HG02759 (cell line): ENCODE measurements around the gene PRKN.

Experiments used
- ATAC-seq: cut with Tn5 transposase; IDR thresholded peaks from one replicate; pipeline ENCODE4 v1.9.1; 2021; ENCODE audit warnings: mild to moderate bottlenecking, moderate library complexity; ENCODE audit not compliant: unreplicated experiment

PRKN gene

GRCh38 chr6:162256361-162256760 is 471.2 kb downstream of the PRKN start:
- ATAC-seq: no peak

- ATAC-seq: no peak
Observed at GRCh38 chr6:162251257-162251656, 476.3 kb downstream of the PRKN start.

GRCh38 chr6:162249907-162250642 is 477.5 kb downstream of the PRKN start:
- no peak for ATAC-seq

- ATAC-seq: no peak
Observed at GRCh38 chr6:162245830-162246420, 481.6 kb downstream of the PRKN start.

GRCh38 chr6:162244031-162244430 is 483.5 kb downstream of the PRKN start:
- no peak for ATAC-seq

- no peak for ATAC-seq
Observed at GRCh38 chr6:162242915-162243314, 484.7 kb downstream of the PRKN start.

- ATAC-seq: no peak
Observed at GRCh38 chr6:162239330-162239729, 488.2 kb downstream of the PRKN start.

- ATAC-seq: no peak
Observed at GRCh38 chr6:162238675-162239074, 488.9 kb downstream of the PRKN start.

- no peak for ATAC-seq
Observed at GRCh38 chr6:162237331-162237730, 490.2 kb downstream of the PRKN start.

- ATAC-seq: no peak
Observed at GRCh38 chr6:162234631-162235030, 492.9 kb downstream of the PRKN start.

- no peak for ATAC-seq
Observed at GRCh38 chr6:162230147-162230752, 497.3 kb downstream of the PRKN start.

GRCh38 chr6:162229093-162229492 is 498.5 kb downstream of the PRKN start:
- no peak for ATAC-seq

- no peak for ATAC-seq
Observed at GRCh38 chr6:162226803-162227202, 500.8 kb downstream of the PRKN start.

- ATAC-seq: no peak
Observed at GRCh38 chr6:162222521-162222920, 505.0 kb downstream of the PRKN start.

- ATAC-seq: no peak
Observed at GRCh38 chr6:162220876-162221275, 506.7 kb downstream of the PRKN start.

- no peak for ATAC-seq
Observed at GRCh38 chr6:162219266-162219665, 508.3 kb downstream of the PRKN start.

- ATAC-seq: no peak
Observed at GRCh38 chr6:162217811-162218493, 509.6 kb downstream of the PRKN start.

- ATAC-seq: no peak
Observed at GRCh38 chr6:162217058-162217457, 510.5 kb downstream of the PRKN start.

- ATAC-seq: no peak
Observed at GRCh38 chr6:162211777-162212176, 515.8 kb downstream of the PRKN start.

GRCh38 chr6:162211022-162211421 is 516.5 kb downstream of the PRKN start:
- no peak for ATAC-seq

- ATAC-seq: no peak
Observed at GRCh38 chr6:162203287-162203686, 524.3 kb downstream of the PRKN start.
